ENCODE measurements around the gene ARG1.

The ARG1 gene

GRCh38 chr6:131552572-131552971 is 20.5 kb upstream of the ARG1 start:
- H3K27ac ChIP-seq (ENCODE audit: low read length): no peak overlapping the region
- H3K36me3 ChIP-seq (ENCODE audit: insufficient read depth, low read depth, low read length): no peaks in the 10 kb centered on the region
- no peak overlapping the region for H3K4me3 ChIP-seq (ENCODE audit: low read length)
- no peaks in the 10 kb centered on the region for H3K9me3 ChIP-seq (ENCODE audit: insufficient read depth, low read depth, low read length)
- H3K27me3 ChIP-seq (ENCODE audit: insufficient read depth, low read length): no peaks in the 10 kb centered on the region
- no peaks in the 10 kb centered on the region for H3K4me1 ChIP-seq (ENCODE audit: insufficient read depth, low read length)
- H3K9ac ChIP-seq (ENCODE audit: low read depth, low read length): no peak overlapping the region

- Histone ChIP-seq H3K4me1 (ENCODE audit: insufficient read depth, low read length) (no peaks in the 10 kb centered on the region), H3K4me3 (ENCODE audit: low read length) (no peak overlapping the region), H3K27ac (ENCODE audit: low read length) (no peak overlapping the region), H3K27me3 (ENCODE audit: insufficient read depth, low read length) (no peaks in the 10 kb centered on the region), H3K9me3 (ENCODE audit: insufficient read depth, low read depth, low read length) (no peaks in the 10 kb centered on the region), H3K36me3 (ENCODE audit: insufficient read depth, low read depth, low read length) (no peaks in the 10 kb centered on the region), H3K9ac (ENCODE audit: low read depth, low read length) (no peak overlapping the region)
These were observed 17.0 kb upstream of the ARG1 start for GRCh38 chr6:131555992-131556391.

GRCh38 chr6:131558922-131559321 is 14.1 kb upstream of the ARG1 start:
- Histone ChIP-seq H3K4me1 (ENCODE audit: insufficient read depth, low read length) (no peaks in the 10 kb centered on the region), H3K4me3 (ENCODE audit: low read length) (no peak overlapping the region), H3K9me3 (ENCODE audit: insufficient read depth, low read depth, low read length) (no peaks in the 10 kb centered on the region), H3K9ac (ENCODE audit: low read depth, low read length) (no peak overlapping the region), H3K27me3 (ENCODE audit: insufficient read depth, low read length) (no peaks in the 10 kb centered on the region), H3K36me3 (ENCODE audit: insufficient read depth, low read depth, low read length) (no peaks in the 10 kb centered on the region), H3K27ac (ENCODE audit: low read length) (no peak overlapping the region)

- no peaks in the 10 kb centered on the region for H3K9me3 ChIP-seq (ENCODE audit: insufficient read depth, low read depth, low read length)
- no peaks in the 10 kb centered on the region for H3K36me3 ChIP-seq (ENCODE audit: insufficient read depth, low read depth, low read length)
- H3K27me3 ChIP-seq (ENCODE audit: insufficient read depth, low read length): no peaks in the 10 kb centered on the region
- H3K4me1 ChIP-seq (ENCODE audit: insufficient read depth, low read length): no peaks in the 10 kb centered on the region
- H3K4me3 ChIP-seq (ENCODE audit: low read length): no peak overlapping the region
- H3K9ac ChIP-seq (ENCODE audit: low read depth, low read length): no peak overlapping the region
- H3K27ac ChIP-seq (ENCODE audit: low read length): no peak overlapping the region
These were observed 10.9 kb upstream of the ARG1 start for GRCh38 chr6:131561925-131562707.

- Histone ChIP-seq H3K9me3 (ENCODE audit: insufficient read depth, low read depth, low read length) (no peaks in the 10 kb centered on the region), H3K27ac (ENCODE audit: low read length) (no peak overlapping the region), H3K36me3 (ENCODE audit: insufficient read depth, low read depth, low read length) (no peaks in the 10 kb centered on the region), H3K9ac (ENCODE audit: low read depth, low read length) (no peak overlapping the region), H3K4me1 (ENCODE audit: insufficient read depth, low read length) (no peaks in the 10 kb centered on the region), H3K4me3 (ENCODE audit: low read length) (no peak overlapping the region), H3K27me3 (ENCODE audit: insufficient read depth, low read length) (no peaks in the 10 kb centered on the region)
These were observed 8.0 kb upstream of the ARG1 start for GRCh38 chr6:131565056-131565455.

GRCh38 chr6:131568726-131569125 is 4.3 kb upstream of the ARG1 start:
- Histone ChIP-seq H3K9ac (ENCODE audit: low read depth, low read length) (no peak overlapping the region), H3K27ac (ENCODE audit: low read length) (no peak overlapping the region), H3K9me3 (ENCODE audit: insufficient read depth, low read depth, low read length) (no peaks in the 10 kb centered on the region), H3K4me1 (ENCODE audit: insufficient read depth, low read length) (peaks cover 8% of the 10 kb centered on the region; the same call in 1 of the 2 replicates), H3K27me3 (ENCODE audit: insufficient read depth, low read length) (no peaks in the 10 kb centered on the region), H3K4me3 (ENCODE audit: low read length) (no peak overlapping the region), H3K36me3 (ENCODE audit: insufficient read depth, low read depth, low read length) (no peaks in the 10 kb centered on the region)

GRCh38 chr6:131574133-131574532 is 1.1 kb downstream of the ARG1 start:
- H3K9ac ChIP-seq (ENCODE audit: low read depth, low read length): no peak overlapping the region
- H3K36me3 ChIP-seq (ENCODE audit: insufficient read depth, low read depth, low read length): no peaks in the 10 kb centered on the region
- no peak overlapping the region for H3K27ac ChIP-seq (ENCODE audit: low read length)
- peaks cover 14% of the 10 kb centered on the region; the same call in 1 of the 2 replicates for H3K4me1 ChIP-seq (ENCODE audit: insufficient read depth, low read length)
- H3K4me3 ChIP-seq (ENCODE audit: low read length): no peak overlapping the region
- H3K27me3 ChIP-seq (ENCODE audit: insufficient read depth, low read length): no peaks in the 10 kb centered on the region
- no peaks in the 10 kb centered on the region for H3K9me3 ChIP-seq (ENCODE audit: insufficient read depth, low read depth, low read length)

GRCh38 chr6:131574686-131575085 is 1.7 kb downstream of the ARG1 start:
- Histone ChIP-seq H3K27me3 (ENCODE audit: insufficient read depth, low read length) (no peaks in the 10 kb centered on the region), H3K9me3 (ENCODE audit: insufficient read depth, low read depth, low read length) (no peaks in the 10 kb centered on the region), H3K4me1 (ENCODE audit: insufficient read depth, low read length) (peaks cover 14% of the 10 kb centered on the region; the same call in 1 of the 2 replicates), H3K36me3 (ENCODE audit: insufficient read depth, low read depth, low read length) (no peaks in the 10 kb centered on the region), H3K27ac (ENCODE audit: low read length) (no peak overlapping the region), H3K4me3 (ENCODE audit: low read length) (no peak overlapping the region), H3K9ac (ENCODE audit: low read depth, low read length) (no peak overlapping the region)

GRCh38 chr6:131575834-131576478 is 2.9 kb downstream of the ARG1 start:
- peaks cover 14% of the 10 kb centered on the region; the same call in 1 of the 2 replicates for H3K4me1 ChIP-seq (ENCODE audit: insufficient read depth, low read length)
- no peak overlapping the region for H3K27ac ChIP-seq (ENCODE audit: low read length)
- H3K4me3 ChIP-seq (ENCODE audit: low read length): no peak overlapping the region
- H3K36me3 ChIP-seq (ENCODE audit: insufficient read depth, low read depth, low read length): 0 out of 2 replicates have a peak, but pooled peaks cover 2% of the 10 kb centered on the region
- no peak overlapping the region for H3K9ac ChIP-seq (ENCODE audit: low read depth, low read length)
- H3K9me3 ChIP-seq (ENCODE audit: insufficient read depth, low read depth, low read length): no peaks in the 10 kb centered on the region
- H3K27me3 ChIP-seq (ENCODE audit: insufficient read depth, low read length): no peaks in the 10 kb centered on the region

- peaks cover 22% of the 10 kb centered on the region for H3K36me3 ChIP-seq (ENCODE audit: insufficient read depth, low read depth, low read length)
- no peak overlapping the region for H3K9ac ChIP-seq (ENCODE audit: low read depth, low read length)
These were observed 8.5 kb downstream of the ARG1 start for GRCh38 chr6:131581523-131581922.

GRCh38 chr6:131586543-131586942 is 13.5 kb downstream of the ARG1 start:
- peaks cover 56% of the 10 kb centered on the region for H3K36me3 ChIP-seq (ENCODE audit: insufficient read depth, low read depth, low read length)
- H3K27me3 ChIP-seq (ENCODE audit: insufficient read depth, low read length): no peaks in the 10 kb centered on the region
- H3K9me3 ChIP-seq (ENCODE audit: insufficient read depth, low read depth, low read length): no peaks in the 10 kb centered on the region
- no peak overlapping the region for H3K9ac ChIP-seq (ENCODE audit: low read depth, low read length)
- no peaks in the 10 kb centered on the region for H3K4me1 ChIP-seq (ENCODE audit: insufficient read depth, low read length)
- no peak overlapping the region for H3K4me3 ChIP-seq (ENCODE audit: low read length)
- no peak overlapping the region for H3K27ac ChIP-seq (ENCODE audit: low read length)

More at GRCh38 chr6:131581523-131581922, 8.5 kb downstream of the ARG1 start:
- Histone ChIP-seq H3K4me1 (ENCODE audit: insufficient read depth, low read length) (peaks cover 4% of the 10 kb centered on the region; the same call in 1 of the 2 replicates), H3K27me3 (ENCODE audit: insufficient read depth, low read length) (no peaks in the 10 kb centered on the region), H3K4me3 (ENCODE audit: low read length) (no peak overlapping the region), H3K9me3 (ENCODE audit: insufficient read depth, low read depth, low read length) (no peaks in the 10 kb centered on the region), H3K27ac (ENCODE audit: low read length) (no peak overlapping the region)

GRCh38 chr6:131587909-131588308 is 14.9 kb downstream of the ARG1 start:
- Histone ChIP-seq H3K27me3 (ENCODE audit: insufficient read depth, low read length) (no peaks in the 10 kb centered on the region), H3K9ac (ENCODE audit: low read depth, low read length) (no peak overlapping the region), H3K9me3 (ENCODE audit: insufficient read depth, low read depth, low read length) (no peaks in the 10 kb centered on the region), H3K4me3 (ENCODE audit: low read length) (no peak overlapping the region), H3K4me1 (ENCODE audit: insufficient read depth, low read length) (no peaks in the 10 kb centered on the region), H3K36me3 (ENCODE audit: insufficient read depth, low read depth, low read length) (peaks cover 66% of the 10 kb centered on the region), H3K27ac (ENCODE audit: low read length) (no peak overlapping the region)
